Heart left ventricle (tissue), 16 donors: ENCODE results near the gene LGR5. TPM values are rescaled to one million over a fixed set of nuclear protein-coding genes. Genes with fewer than 3 reads are reported as not detected.

Source experiments
- ATAC-seq, 4 donors: fragments of 200-7000 bp; cut with Tn5 transposase; one replicate each; pipeline ENCODE4 v1.9.1; 2020 to 2022; ENCODE audit warnings: moderate library complexity in 4 of 4, mild to moderate bottlenecking in 3 of 4, moderate number of reproducible peaks in 1 of 4
- DNase-seq, 5 donors: peaks; one replicate each; pipeline ENCODE4 v3.0.0-alpha.2; 2020
- H3K27ac ChIP-seq, 12 donors: fragments of 200-600 bp; sonication (generic) in 4 of 12; one replicate each; pipeline versions ENCODE4 v1.5.0 to v1.8.0; 2016 to 2022; ENCODE audit warnings: mild to moderate bottlenecking in 2 of 12
- H3K27me3 ChIP-seq, 9 donors: fragments of 200-600 bp; sonication (generic) in 2 of 9; one replicate each; pipeline versions ENCODE4 v1.5.1 to v1.8.0; 2016 to 2022; ENCODE audit warnings: mild to moderate bottlenecking in 3 of 9
- H3K36me3 ChIP-seq, 9 donors: fragments of 200-600 bp; sonication (generic) in 2 of 9; one replicate each; pipeline versions ENCODE4 v1.5.0 to v1.8.0; 2018 to 2022; ENCODE audit warnings: mild to moderate bottlenecking in 2 of 9
- H3K4me1 ChIP-seq, 12 donors: fragments of 200-600 bp; sonication (generic) in 4 of 12; one replicate each; pipeline versions ENCODE4 v1.5.0 to v1.8.0; 2016 to 2022; ENCODE audit warnings: mild to moderate bottlenecking in 3 of 12
- H3K4me3 ChIP-seq, 12 donors: fragments of 200-600 bp; sonication (generic) in 4 of 12; one replicate each; pipeline versions ENCODE4 v1.5.0 to v1.8.0; 2017 to 2022; ENCODE audit warnings: mild to moderate bottlenecking in 9 of 12, moderate library complexity in 4 of 12
- H3K9me3 ChIP-seq, 12 donors: fragments of 200-600 bp; sonication (generic) in 4 of 12; one replicate each; pipeline versions ENCODE4 v1.5.0 to v1.8.0; 2016 to 2022; ENCODE audit warnings: mild to moderate bottlenecking in 1 of 12
- POLR2A ChIP-seq, 2 donors: fragments of 450-650 bp; IDR thresholded peaks; one replicate each; pipeline ENCODE4 v1.6.1; 2017; ENCODE audit warnings: antibody characterized with exemption in 2 of 2, mild to moderate bottlenecking in 2 of 2, moderate library complexity in 2 of 2
- WGBS, 4 donors: extraction: QIAGEN DNeasy Blood & Tissue Kit in 2 of 4; methylation state at CpG; one replicate each; pipeline versions ENCODE4 v1.1.5 to v1.1.7; 2013 to 2018; 5-methylcytosine and 5-hydroxymethylcytosine counted together
- intact Hi-C, 10 donors: fragments of 100-400 bp; cut with DNase I; formaldehyde crosslinking; loops; one replicate each; pipeline versions ENCODE4 v1.11.1 to v1.14.2; 2022
- polyA plus RNA-seq, 2 donors: library from polyadenylated mRNA; stranded (reverse); fragments of 200-250 nt; gene quantifications; one replicate each; pipeline ENCODE4 v1.2.3, GENCODE V29; 2013
- total RNA-seq, 9 donors: library from RNA; depleted of rRNA in 2 of 9; stranded (reverse); fragments of >200 nt in 2 of 9; fragmentation: NEBNext Ultra II Directional in 3 of 9; extraction: Animal tissue kit (Norgen Biotek cat#: 25700) in 3 of 9; gene quantifications; one replicate each; pipeline versions ENCODE4 v1.1.0 to v1.2.4, GENCODE V29; 2016 to 2023
- TF ChIP-seq, protein P1 (sequence below), 12 donors: fragments of 200-600 bp; sonication (generic) in 4 of 12; IDR thresholded peaks; one replicate each; pipeline versions ENCODE4 v1.5.0 to v1.8.0; 2018 to 2022; ENCODE audit warnings: antibody characterized with exemption in 12 of 12, mild to moderate bottlenecking in 5 of 12
- donor health status: ischemic (EF 13 %, LVEDD 7.1; RV severe dilation, severe dysfunction).
- donor health status: healthy with polysubstance abuse.
- donor health status: DM: no; HTN: yes; CAD: no.
- donor health status: DM: no; HTN: no; CAD: no.
- donor health status: ischemic (EF 25% LVEDD 6.9; RV normal size, moderate dysfunction).
- donor health status: ischemic (EF 25% LVEDD 5.7; RV mildly dilated, moderate dysfunction).
- donor health status: healthy.
- donor health status: DM: yes; HTN: yes; CAD: no.
- donor health status: ischemic (EF 35%, LVEDD 5.7; RV mildly dilated, moderate dysfunction).
- donor health status: nonischemic (EF 11% LVEDD 7.7; RV severe dilation, severe dysfunction).
- donor health status: DM: yes; HTN: yes; CAD: no.
- donor health status: PGD.
- donor health status: ischemic (EF 29% LVEDD 5.4; RV normal size, mild dysfunction).
- donor health status: nonischemic (EF 23%, LVEDD 6.1; RV moderate dilation, normal function).

LGR5 gene
- total and polyA plus RNA-seq, 11 donors: 0.03 to 0.20 (median 0.13) TPM; not detected in 7

DNA sequence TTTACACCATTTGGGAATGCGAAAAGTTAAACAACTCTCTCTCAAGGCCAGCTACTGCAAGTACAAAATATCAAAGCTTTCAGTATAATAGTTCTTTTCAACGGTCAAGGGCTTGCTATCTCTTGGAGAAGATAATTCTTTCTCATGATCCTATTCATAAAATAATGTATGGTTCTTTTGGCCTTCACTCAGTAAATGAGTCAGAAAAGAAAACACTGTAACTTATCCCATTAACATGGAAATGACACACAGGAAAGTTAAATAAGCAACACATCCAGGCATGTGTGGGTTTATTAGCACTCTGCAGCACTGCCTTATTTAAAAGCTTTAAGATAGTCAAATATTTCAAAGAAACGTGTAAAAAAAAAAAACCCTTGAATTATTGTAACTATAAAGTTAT lies 187.2 kb downstream of the LGR5 start:
- Histone ChIP-seq H3K4me3 (no peak overlapping the region), H3K36me3 (peaks cover 0 to 100% (median 96%) of the 10 kb centered on the region in 9 donors), H3K27me3 (no peaks in the 10 kb centered on the region), H3K4me1 (peaks cover 0 to 21% (median 5%) of the 10 kb centered on the region in 12 donors), H3K27ac (peak overlapping the region in 4 of 12 donors; percentile 11 to 31 (median 24)), H3K9me3 (no peaks in the 10 kb centered on the region)
- no peak for ATAC-seq
- intact Hi-C loops: no loop called here
- TF ChIP-seq POLR2A (IDR thresholded peaks at IDR 0.05): no peak
- TF ChIP-seq, protein P1, sequence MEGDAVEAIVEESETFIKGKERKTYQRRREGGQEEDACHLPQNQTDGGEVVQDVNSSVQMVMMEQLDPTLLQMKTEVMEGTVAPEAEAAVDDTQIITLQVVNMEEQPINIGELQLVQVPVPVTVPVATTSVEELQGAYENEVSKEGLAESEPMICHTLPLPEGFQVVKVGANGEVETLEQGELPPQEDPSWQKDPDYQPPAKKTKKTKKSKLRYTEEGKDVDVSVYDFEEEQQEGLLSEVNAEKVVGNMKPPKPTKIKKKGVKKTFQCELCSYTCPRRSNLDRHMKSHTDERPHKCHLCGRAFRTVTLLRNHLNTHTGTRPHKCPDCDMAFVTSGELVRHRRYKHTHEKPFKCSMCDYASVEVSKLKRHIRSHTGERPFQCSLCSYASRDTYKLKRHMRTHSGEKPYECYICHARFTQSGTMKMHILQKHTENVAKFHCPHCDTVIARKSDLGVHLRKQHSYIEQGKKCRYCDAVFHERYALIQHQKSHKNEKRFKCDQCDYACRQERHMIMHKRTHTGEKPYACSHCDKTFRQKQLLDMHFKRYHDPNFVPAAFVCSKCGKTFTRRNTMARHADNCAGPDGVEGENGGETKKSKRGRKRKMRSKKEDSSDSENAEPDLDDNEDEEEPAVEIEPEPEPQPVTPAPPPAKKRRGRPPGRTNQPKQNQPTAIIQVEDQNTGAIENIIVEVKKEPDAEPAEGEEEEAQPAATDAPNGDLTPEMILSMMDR (IDR thresholded peaks at IDR 0.05): no peak
- DNase-seq: no peak
- WGBS, 4 donors: 29 to 52% (median 47%) methylated on average over 3 of the region's 3 CpGs

DNA sequence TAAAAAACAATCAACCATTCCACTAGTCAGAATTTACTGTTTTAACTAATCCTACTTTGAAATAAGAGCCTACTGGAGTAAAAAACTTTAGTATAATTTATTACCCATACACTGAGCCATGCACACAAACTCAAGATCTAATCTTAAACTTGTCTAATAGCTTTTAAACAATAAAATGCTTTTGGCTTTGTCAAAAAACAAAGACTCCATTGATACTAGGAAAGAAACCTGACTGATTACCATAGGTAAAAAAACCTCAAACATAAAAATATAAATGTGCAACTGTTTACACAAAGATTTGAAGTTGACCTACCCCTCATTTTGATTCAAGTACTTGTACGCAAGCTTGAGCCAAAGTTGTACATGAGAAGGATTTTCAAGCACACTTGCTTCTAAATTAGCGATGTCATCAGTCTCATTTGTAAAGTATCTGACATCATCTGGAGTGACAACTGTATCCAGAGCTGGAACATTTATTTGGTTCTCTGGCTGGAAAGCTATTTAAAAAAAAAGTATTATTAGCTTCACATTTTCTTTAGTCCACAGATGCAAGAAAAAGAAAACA lies 187.9 kb downstream of the LGR5 start:
- Histone ChIP-seq H3K27me3 (no peaks in the 10 kb centered on the region), H3K4me3 (no peak overlapping the region), H3K36me3 (peaks cover 0 to 100% (median 96%) of the 10 kb centered on the region in 9 donors), H3K27ac (peak overlapping the region in 1 of 12 donors; percentile 22), H3K9me3 (no peaks in the 10 kb centered on the region), H3K4me1 (peaks cover 0 to 21% (median 5%) of the 10 kb centered on the region in 12 donors)
- intact Hi-C loops: no loop called here
- DNase-seq (no peak), ATAC-seq (no peak)
- TF ChIP-seq POLR2A (IDR thresholded peaks at IDR 0.05): no peak
- TF ChIP-seq, protein P1 (IDR thresholded peaks at IDR 0.05): no peak
- WGBS, 4 donors: 75 to 85% (median 79%) methylated on average over 2 of the region's 2 CpGs

Other genes with a start within 250 kb of the LGR5 start
- gene ZFC3H1, start 224.1 kb downstream of the LGR5 start, total RNA-seq: 10 to 100 TPM; 15.6 to 27.3 (median 18.2) TPM
- gene ZFC3H1, start 224.1 kb downstream of the LGR5 start, polyA plus RNA-seq: 10 to 100 TPM in 1 of 2 donors, 1 to 10 TPM in 1; 9.8 to 11.2 TPM
- 10 to 100 TPM in 1 of 9 donors, 1 to 10 TPM in 8; 2.2 to 13.1 (median 4.9) TPM for gene THAP2, start 224.5 kb downstream of the LGR5 start, total RNA-seq
- gene THAP2, start 224.5 kb downstream of the LGR5 start, polyA plus RNA-seq: 1 to 10 TPM; 3.2 to 3.7 TPM
- gene TMEM19, start 246.3 kb downstream of the LGR5 start, total RNA-seq: 10 to 100 TPM; 15.5 to 39.5 (median 28.8) TPM
- gene TMEM19, start 246.3 kb downstream of the LGR5 start, polyA plus RNA-seq: 10 to 100 TPM in 1 of 2 donors, 1 to 10 TPM in 1; 8.8 to 24.6 TPM